ENCODE measurements around the gene OR6M1.

The OR6M1 gene

GRCh38 chr11:123806249-123806648 is at the start of gene OR6M1:
Gene OR6M1, minus strand, starts transcription at chr11:123806349. Its CDS starts 0 bp downstream, at chr11:123806349.
- no peak for DNase-seq

- no peak for DNase-seq
Observed at GRCh38 chr11:123853038-123853437, 46.9 kb upstream of the OR6M1 start.

- DNase-seq, result no peak
Observed at GRCh38 chr11:123852321-123852720, 46.2 kb upstream of the OR6M1 start.

GRCh38 chr11:123851110-123851509 is 45.0 kb upstream of the OR6M1 start:
- DNase-seq, result no peak

GRCh38 chr11:123841174-123841573 is 35.0 kb upstream of the OR6M1 start:
- DNase-seq, result no peak

- no peak for DNase-seq
Observed at GRCh38 chr11:123839131-123839530, 33.0 kb upstream of the OR6M1 start.

- DNase-seq, result no peak
Observed at GRCh38 chr11:123838659-123839058, 32.5 kb upstream of the OR6M1 start.

GRCh38 chr11:123838199-123838598 is 32.0 kb upstream of the OR6M1 start:
- no peak for DNase-seq

GRCh38 chr11:123833095-123833494 is 26.9 kb upstream of the OR6M1 start:
- no peak for DNase-seq

- DNase-seq, result no peak
Observed at GRCh38 chr11:123829745-123830144, 23.6 kb upstream of the OR6M1 start.

- no peak for DNase-seq
Observed at GRCh38 chr11:123822599-123822998, 16.4 kb upstream of the OR6M1 start.

GRCh38 chr11:123822032-123822431 is 15.9 kb upstream of the OR6M1 start:
- no peak for DNase-seq

- DNase-seq, result no peak
Observed at GRCh38 chr11:123815122-123815521, 9.0 kb upstream of the OR6M1 start.

GRCh38 chr11:123801765-123802164 is 4.4 kb downstream of the OR6M1 start:
- no peak for DNase-seq

- DNase-seq, result no peak
Observed at GRCh38 chr11:123800036-123800435, 6.1 kb downstream of the OR6M1 start.

- DNase-seq, result no peak
Observed at GRCh38 chr11:123799438-123799837, 6.7 kb downstream of the OR6M1 start.

GRCh38 chr11:123798513-123799252 is 7.5 kb downstream of the OR6M1 start:
- no peak for DNase-seq

GRCh38 chr11:123798079-123798478 is 8.1 kb downstream of the OR6M1 start:
- no peak for DNase-seq

GRCh38 chr11:123797541-123797940 is 8.6 kb downstream of the OR6M1 start:
- DNase-seq, result no peak

- DNase-seq, result no peak
Observed at GRCh38 chr11:123797114-123797513, 9.0 kb downstream of the OR6M1 start.

- DNase-seq, result no peak
Observed at GRCh38 chr11:123796226-123796625, 9.9 kb downstream of the OR6M1 start.

GRCh38 chr11:123783536-123783935 is 22.6 kb downstream of the OR6M1 start:
- DNase-seq, result no peak

GRCh38 chr11:123778511-123778910 is 27.6 kb downstream of the OR6M1 start:
- DNase-seq, result no peak

- DNase-seq, result no peak
Observed at GRCh38 chr11:123775715-123776549, 30.2 kb downstream of the OR6M1 start.
